HG03520 (cell line): ENCODE results near the gene HNRNPUL2.

Source experiments
- ATAC-seq: cut with Tn5 transposase; IDR thresholded peaks from one replicate; pipeline ENCODE4 v1.9.1; 2021; ENCODE audit warnings: mild to moderate bottlenecking, moderate library complexity; ENCODE audit not compliant: unreplicated experiment

HNRNPUL2 gene

DNA sequence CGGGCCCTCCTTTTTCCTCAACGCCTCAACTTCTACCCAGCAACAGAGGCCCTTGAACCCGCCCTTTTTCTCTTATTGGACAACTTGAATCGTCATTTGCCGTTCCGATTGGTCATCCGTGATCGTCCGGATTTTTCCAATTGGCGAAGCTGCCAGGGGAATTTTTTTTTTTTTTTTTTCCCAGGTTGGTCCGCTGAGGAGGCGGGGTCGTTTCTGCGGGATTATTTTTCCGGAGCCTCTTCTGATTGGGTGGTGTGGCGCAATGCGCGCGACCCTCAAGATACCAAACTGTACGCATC lies 564 bp upstream of the HNRNPUL2 start:
- peak; percentile 48 for ATAC-seq

DNA sequence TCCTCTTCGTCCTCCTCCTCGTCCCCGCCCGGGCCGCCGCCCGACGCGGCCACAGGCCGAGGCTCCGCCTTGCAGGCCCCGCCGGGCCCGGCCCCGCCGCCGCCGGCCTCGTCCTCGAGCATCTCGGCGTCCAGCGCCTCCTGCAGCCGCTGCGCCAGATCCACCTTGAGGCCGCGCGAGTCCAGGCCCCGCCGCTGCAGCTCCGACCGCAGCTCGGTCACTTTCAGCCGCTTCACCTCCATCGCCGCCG lies 417 bp downstream of the HNRNPUL2 start:
- no peak for ATAC-seq

DNA sequence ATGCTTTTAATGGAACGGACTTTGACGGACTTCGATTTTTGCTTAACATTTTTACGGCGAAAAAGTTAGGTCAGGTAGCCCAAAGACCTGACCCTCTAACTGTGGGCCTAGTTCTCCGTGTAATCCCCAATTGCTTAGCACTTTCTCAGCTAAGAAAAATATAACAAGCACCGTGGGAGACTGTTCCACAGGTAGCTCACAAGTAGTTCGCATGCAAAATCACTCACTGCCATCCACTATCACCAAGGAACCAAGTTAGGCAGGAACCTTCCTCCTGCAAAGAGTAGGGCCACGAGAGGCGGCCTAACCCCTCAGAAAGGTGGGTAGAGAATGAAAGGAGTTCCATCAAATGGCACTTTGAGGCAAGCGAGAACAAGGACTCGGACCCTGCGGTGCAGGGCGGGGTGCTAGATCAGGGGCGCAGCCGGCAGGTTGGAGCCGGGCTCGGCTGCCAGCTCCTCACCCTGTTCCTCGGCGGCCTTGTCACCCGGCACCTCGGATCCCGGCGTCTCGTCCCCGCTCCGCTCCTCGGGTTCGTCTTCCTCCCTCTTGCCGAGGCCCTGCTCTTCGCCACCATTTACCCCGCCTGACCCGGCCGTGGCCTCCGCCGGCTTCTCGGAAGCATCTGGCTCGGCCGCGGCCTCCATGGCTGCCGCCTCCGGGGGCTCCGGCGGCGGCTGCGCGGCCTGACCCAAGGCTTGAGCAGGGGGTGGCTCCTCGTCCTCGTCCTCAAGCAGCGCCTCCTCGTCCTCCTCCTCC lies 922 bp downstream of the HNRNPUL2 start:
- ATAC-seq, result peak; percentile 8

DNA sequence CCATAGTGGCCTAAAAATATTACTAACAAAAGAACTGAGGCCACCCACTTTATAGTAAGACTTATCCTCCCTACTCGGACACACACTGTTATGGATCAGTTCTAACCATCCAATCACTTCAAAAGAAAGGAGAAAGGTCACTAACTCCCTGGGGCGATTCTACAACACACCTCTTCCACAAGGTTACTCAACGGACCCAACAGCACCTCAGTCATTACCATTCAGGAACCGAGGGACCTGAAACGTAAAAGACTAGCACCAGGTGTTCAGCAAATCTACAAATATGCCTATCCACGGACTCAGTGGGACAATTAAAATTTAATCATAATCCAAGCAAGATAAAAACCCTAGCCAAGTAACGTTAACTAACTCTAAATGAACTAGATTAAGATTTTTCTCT lies 1.6 kb downstream of the HNRNPUL2 start:
- no peak for ATAC-seq

DNA sequence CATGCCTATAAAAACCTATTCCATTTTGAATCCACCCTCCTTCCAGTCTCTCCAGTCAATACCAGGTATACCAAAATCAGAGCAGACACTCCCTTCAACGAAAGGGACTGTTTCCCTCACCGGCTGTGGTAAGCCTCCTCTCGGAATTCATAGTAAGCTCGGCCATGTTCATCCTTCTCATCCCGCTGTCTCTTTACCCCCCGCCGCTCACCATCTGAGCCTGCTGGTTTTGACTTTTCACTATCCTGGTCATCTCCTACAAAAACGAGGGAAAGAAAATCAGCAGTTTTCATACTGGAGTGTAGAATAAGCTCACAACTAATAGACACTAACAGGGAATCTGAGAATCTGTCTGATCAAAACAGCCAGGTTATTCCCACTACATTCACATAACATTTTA lies 3.1 kb downstream of the HNRNPUL2 start:
- ATAC-seq, result no peak

DNA sequence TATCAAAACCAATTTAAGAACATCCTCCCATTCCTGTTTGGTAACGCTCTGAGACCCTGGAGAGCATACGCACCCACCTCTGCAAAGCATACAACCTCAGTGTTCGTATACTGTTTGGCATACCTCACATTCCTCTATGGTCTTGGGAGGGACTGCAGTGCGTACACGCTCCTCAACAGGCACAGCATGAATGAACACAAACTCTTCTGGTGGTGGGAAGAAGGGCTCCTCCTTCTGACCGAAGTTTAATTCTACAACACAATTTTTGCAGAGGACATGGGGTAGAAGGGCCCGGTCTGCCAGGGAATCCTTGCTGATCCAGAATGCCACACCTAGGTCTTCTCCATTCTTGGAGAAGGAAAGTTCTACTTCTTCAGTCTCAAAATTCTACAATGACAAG lies 5.3 kb downstream of the HNRNPUL2 start:
- ATAC-seq, result no peak

DNA sequence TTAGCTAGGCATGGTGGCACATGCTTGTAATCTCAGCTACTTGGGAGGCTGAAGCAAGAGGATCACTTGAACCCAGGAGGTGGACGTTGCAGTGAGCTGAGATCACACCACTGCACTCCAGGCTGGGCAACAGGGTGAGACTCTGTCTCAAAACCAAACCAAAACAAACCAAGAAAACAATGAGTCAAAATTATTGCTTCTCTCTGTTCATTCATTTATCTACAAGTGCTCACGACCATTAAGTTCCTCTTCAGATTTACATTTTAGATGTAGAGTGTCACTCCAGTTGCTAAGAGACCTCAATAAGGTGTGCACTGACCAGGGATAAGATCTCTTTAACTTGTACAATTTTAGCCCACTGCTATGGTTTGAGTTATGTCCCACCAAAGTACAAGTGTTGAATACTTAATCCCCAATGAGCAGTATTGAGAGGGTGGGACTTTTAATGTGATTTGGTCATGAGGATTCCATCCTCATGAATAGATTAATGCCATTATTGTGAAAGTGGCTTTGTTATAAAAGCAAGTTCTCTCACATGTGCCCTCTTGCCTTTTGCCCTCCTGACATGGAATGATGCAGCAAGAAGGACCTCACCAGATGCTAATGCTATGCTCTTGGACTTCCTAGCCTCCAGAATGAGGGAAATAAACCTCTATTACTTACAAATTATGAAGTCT lies 7.8 kb downstream of the HNRNPUL2 start:
- ATAC-seq, result no peak

DNA sequence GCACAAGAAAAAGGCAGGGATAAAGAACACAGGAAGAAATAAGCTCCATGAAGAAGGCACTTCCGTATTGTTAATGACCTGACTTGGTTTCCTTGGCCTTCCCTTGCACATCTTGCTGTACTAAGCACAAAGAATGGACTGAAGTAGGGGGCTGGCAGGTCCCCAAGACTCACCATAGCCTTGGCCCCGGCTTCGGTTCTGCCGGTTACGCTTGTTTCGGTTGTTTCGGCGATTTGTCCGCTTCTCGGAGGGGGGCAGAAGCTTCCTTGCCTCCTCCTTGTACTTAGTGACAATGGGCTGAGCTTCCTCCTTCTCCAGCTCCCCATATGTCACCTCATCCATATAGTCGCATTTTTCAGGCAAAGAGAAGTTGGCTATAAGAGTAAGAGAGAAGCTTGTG lies 10.4 kb downstream of the HNRNPUL2 start:
- ATAC-seq, result no peak

DNA sequence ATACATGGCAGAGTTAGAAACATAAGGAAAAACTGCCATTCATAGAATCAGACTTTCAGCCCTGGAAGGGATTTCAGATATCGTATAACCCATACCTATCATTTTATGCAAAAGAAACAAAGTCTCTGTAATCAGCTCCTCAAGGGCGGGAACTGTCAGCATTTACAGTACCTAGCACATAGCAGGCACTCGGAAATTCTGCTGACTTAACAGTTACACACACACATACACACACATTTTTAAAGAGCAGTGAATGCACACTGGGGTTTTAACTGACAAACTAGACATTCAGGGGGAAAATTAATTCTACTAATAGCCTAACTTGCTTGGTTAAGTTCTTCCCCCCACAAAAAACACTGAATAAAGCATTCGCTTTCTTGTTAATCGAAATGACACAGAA lies 11.1 kb downstream of the HNRNPUL2 start:
- ATAC-seq, result no peak

DNA sequence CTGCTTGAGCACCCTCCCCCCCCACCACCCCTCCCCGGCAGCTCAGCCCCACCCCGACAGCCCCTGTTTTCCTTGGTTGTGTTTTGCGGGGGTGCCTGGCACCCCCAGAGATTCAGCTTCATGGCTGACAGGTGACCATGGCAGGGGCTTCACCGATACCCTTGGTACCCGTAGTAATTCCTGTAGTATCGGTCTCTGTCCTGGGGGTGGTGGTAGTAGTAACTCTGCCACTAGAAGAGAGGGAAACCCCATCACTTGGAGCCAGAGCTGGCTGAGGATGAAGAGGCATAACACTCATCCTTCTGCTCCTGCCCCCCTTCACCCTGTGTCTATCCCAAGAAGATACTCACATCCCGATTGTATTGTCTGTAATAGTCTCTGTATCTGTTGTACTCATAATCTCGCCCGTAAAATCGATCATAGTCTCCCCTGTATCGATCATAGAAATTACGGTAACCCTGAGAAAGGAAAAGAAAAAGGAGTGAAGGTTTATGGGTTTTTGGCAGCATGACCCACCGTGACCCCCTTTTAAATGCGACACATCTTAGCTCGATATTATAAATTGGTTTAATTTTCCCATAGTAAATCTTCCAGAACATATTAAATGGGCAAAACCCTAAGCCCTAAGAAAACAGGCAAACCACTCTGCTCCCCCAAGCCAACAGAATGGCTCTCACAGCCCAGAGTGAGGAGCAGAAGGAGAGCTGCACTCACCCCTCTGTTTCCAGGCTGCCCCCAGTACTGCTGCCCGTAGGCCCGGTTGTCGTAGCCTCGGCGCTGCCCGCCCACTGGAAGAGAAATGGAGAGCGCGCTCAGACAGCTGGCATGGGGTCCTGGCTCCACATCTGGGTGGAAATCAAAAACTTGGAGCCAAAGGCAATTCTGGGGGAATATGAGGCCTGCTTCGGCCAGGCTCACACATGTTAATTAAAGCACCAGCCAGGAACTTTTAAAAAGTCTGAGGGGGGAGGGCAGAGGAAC lies 11.8 kb downstream of the HNRNPUL2 start:
- no peak for ATAC-seq

DNA sequence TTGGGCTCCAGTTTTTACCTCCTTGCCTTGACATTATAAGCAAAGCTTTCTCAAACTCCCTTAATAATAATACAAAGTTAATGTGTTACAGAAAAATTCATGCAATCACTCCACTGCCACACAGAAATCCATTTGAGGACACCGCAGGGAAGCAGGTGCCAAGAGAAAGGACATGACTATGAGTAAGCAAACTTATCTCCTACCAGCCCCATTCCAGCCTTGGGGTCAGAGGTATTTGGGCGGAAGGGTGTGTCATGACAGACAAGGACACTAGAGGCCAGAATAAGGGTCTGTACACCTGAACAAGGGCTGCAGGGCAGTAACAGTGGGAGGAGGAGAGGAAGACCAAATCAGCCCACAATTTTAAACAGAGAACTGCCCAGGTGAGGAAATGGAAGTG lies 13.9 kb downstream of the HNRNPUL2 start:
- no peak for ATAC-seq

DNA sequence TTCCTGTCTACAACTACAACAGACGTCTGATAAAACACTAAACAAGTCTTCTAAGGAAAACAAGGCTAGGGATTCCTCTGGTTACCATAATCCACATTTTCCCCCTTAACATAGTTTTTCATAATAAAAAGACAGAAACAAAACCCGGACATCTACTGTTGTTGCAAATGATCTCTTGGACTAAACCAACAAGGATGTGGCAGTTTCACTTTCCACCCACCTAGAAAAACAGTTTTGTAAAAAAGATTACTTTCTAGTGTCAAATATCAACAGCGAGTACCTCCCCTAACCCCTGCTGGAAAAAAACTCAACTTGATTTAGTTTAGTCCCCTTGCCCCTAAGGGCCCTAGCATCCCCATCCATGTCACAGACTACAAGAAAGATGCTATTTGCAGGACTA lies 14.4 kb downstream of the HNRNPUL2 start:
- no peak for ATAC-seq

DNA sequence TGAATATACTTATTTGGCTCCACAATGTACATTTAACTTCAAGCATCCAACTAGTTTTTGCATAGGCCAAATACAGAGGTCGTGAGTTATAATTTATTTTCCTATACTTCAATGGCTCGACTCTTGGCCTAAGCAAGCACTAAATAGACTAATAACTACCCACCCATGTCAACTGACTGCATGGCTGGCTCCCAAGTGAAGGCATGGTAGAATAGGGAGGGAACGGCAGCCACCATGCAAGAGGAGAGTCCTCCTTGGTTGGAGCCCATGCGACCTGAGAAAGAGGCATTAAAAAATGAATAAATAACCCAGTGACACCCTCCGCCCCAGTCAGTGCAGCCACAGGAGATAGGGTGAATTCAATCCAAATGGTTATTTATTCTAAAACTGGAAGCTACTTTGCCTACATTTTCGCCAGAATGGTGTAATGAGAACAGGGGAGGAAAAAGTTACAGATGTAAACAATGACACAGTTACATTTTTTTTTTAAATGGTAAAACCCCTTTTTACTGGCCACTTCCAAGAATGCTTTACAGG lies 14.9 kb downstream of the HNRNPUL2 start:
- ATAC-seq, result no peak

DNA sequence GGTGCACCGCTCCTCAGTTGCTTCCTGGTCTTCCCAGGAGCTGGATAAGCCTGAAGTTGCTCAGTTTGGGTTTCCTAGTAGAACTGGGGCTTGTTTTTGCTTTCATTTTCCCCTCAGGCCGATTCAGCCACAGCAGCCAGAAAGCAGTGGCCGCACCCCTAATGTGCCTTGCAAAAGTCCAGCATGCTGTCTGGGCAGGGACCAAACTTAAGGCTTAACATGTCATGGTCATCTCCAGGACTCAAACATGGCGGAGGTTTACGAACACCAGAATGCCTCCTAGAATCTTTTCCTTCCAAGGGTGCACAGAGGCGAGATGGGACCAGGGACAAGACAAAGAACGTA lies 17.3 kb downstream of the HNRNPUL2 start:
- no peak for ATAC-seq

DNA sequence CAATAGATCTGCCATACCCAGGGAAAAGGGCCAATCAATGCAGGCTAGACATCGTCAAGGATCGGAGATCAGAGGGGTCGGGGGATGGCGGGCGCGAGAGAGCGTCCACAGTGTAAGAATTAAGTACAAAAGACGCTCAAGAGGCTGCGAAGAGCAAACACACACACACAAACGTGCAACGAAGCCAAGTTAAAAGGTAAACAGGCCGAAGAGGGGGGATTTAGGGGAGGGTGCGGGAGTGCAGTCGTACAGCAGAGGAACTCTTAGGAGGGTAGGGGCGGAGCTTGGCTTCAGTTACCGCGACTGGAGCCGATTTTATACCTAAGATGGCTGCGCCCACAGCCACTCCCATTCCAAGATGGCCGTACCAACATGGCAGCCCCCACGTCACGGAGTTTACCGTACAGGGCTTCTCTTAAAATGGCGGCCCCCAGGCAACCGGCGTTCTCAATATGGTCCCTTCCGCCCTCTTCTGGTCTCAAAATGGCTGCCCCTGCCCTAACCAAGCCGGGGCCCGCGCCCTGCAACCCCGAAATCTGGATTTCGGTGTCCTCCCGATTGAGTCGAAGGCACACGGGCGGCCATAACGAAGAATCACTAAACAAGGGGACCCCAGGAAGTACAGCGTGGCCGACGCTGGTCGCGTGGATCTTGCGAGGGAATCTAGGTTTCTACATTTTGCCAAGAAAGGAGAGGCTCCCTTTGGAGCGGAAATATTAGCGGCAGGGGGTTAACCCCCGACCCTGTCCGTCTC lies 17.8 kb downstream of the HNRNPUL2 start:
- peak; percentile 66 for ATAC-seq

DNA sequence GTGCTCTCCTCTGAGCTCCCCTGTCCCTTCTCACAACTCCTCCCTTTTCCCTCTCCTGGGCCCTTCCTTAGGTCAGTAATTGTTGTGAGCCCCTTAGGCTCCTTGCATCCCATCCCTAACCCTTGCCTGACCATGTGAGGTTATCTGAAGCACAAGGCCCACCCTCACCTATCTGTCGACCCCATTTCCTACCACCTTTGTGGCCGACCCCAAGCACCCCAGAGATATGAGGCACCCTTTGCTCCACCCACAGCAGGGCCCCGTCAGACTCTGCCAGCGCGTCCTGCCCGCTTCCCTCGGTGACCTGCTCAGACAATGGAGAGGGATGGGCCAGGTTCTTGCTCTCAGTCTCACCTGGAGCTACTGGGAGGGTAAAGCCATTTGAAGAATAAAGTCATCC lies 18.5 kb downstream of the HNRNPUL2 start:
- ATAC-seq, result no peak

DNA sequence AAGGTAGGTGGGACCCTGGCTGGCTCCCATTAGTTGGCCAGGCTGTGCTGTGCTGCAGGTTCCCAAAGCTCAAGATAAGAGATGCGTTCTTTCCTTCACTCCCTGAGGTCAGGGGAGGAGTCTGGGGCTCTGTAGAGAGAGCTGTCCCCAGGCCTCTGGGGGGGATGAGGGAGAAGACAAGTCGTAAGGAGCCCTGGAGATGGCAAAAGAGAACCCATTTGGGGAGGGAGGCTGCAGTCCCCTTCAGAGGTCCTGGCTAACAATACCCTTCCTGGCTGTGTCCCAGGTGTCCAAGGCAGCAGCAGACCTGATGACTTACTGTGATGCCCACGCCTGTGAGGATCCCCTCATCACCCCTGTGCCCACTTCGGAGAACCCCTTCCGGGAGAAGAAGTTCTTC lies 18.9 kb downstream of the HNRNPUL2 start:
- ATAC-seq, result no peak

DNA sequence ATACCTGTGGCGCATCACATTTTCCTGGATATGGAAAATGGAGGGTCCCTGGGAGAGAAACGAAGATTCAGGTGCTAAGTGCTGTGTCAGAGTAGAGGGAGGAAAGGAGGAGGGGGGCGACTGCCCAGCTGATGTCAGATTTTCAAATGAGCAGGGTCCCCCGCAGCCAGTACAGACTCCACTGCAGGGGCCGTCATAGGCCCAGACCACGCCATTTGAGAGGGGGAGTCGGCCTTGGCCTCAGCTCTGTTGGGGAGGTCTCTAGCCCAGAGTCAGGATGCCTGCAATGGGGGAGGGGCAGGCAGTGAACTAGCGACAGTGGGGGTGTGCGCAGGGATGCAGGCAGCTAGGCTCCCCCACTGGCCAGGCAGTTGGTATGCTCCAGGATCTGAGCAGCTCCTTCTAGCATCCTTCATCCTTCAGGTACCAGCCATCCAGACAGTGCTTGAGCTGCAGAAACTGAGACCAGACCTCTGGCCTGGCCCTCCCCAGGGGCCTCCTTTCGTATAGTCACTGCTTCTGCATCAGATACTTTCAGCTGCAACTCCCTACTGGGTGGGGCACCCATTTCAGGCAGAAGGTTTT lies 19.9 kb downstream of the HNRNPUL2 start, which contains the start of the genes BSCL2 and GNG3:
Gene BSCL2, minus strand, starts transcription at position 148 of the 585 bp plus-strand sequence. CDS start 229 bp downstream, outside the sequence.
Gene GNG3, plus strand, starts transcription at position 400 of the 585 bp plus-strand sequence. CDS start 620 bp downstream, outside the sequence.
- ATAC-seq, result no peak

DNA sequence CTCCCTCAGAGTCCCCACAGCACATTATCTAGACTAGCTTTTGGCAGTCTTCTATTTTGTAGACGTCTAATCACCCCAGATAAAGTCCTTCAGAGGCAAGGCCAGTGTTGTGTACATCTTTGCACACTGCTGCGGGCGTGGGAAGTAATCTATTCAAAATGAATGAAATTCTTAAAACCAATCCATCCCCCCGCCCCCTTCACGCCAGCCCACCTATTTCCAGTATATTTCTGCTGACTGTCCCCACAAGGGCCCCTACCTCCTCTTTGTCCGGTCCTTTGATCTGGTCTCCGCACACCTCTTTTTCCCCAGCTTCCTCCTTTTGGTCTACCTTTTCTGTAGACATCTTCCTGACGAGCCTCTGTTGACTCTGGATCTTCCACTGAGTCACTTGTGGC lies 20.4 kb downstream of the HNRNPUL2 start:
- ATAC-seq, result no peak
